Measurements from ENCODE around the gene RND1. TPM values are rescaled to one million over a fixed set of nuclear protein-coding genes. Genes with fewer than 3 reads are reported as not detected.

Gene RND1
- total and polyA plus RNA-seq, 4 donors, result 5.3 to 80.5 (median 15.3) TPM

DNA sequence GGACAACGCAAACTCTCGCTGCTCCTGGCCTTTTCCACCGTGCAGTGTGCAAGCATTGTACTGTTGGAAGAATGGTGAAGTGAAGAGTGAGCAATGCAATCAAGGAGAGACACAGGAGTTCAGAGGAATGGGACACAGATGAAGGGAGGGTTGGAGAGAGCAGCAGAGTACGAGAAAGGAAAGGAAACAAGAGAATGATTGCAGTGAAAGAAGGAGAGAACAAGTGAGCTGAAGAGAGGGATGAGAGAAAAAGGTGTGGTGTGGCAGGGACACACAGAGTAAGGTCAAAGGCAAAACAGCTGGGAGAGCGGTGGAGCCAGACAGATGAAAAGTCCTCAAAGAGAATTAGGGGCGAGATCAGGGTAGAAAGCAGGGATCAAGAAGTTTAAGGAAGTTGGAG lies 34.4 kb downstream of the RND1 start:
- no peak for ATAC-seq (ENCODE audit: insufficient read depth, low FRiP score)
- TF ChIP-seq, protein P1, sequence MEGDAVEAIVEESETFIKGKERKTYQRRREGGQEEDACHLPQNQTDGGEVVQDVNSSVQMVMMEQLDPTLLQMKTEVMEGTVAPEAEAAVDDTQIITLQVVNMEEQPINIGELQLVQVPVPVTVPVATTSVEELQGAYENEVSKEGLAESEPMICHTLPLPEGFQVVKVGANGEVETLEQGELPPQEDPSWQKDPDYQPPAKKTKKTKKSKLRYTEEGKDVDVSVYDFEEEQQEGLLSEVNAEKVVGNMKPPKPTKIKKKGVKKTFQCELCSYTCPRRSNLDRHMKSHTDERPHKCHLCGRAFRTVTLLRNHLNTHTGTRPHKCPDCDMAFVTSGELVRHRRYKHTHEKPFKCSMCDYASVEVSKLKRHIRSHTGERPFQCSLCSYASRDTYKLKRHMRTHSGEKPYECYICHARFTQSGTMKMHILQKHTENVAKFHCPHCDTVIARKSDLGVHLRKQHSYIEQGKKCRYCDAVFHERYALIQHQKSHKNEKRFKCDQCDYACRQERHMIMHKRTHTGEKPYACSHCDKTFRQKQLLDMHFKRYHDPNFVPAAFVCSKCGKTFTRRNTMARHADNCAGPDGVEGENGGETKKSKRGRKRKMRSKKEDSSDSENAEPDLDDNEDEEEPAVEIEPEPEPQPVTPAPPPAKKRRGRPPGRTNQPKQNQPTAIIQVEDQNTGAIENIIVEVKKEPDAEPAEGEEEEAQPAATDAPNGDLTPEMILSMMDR (IDR thresholded peaks at IDR 0.05; ENCODE audit: control extremely low read depth, extremely low read depth), result no peak
- no peak for DNase-seq
- Histone ChIP-seq H3K4me1 (ENCODE audit: control insufficient read depth in 5 of 5, insufficient read depth in 5 of 5, low read length in 5 of 5) (no peaks in the 10 kb centered on the region), H3K36me3 (ENCODE audit: control insufficient read depth in 4 of 4, insufficient read depth in 4 of 4, low read length in 4 of 4) (peaks cover 31 to 76% (median 40%) of the 10 kb centered on the region in 4 donors), H3K27ac (ENCODE audit: low read depth in 1 of 2, low read length in 1 of 2) (no peak overlapping the region), H3K9me3 (ENCODE audit: control insufficient read depth in 4 of 4, insufficient read depth in 3 of 4, low read length in 3 of 4) (no peaks in the 10 kb centered on the region), H3K4me3 (no peak overlapping the region), H3K9ac (ENCODE audit: insufficient read depth in 1 of 2, low read length in 2 of 2) (no peak overlapping the region), H3K27me3 (ENCODE audit: control insufficient read depth in 3 of 3, insufficient read depth in 3 of 3, low read length in 2 of 3) (no peaks in the 10 kb centered on the region)
- 92 to 93% methylated on average over 6 of the region's 6 CpGs for WGBS, 2 donors

- TF ChIP-seq, protein P1 (IDR thresholded peaks at IDR 0.05; ENCODE audit: control extremely low read depth, extremely low read depth), result no peak
- no peak overlapping the region for H3K27ac ChIP-seq (ENCODE audit: low read depth in 1 of 2, low read length in 1 of 2)
- no peak for DNase-seq
- H3K9me3 ChIP-seq (ENCODE audit: control insufficient read depth in 4 of 4, insufficient read depth in 3 of 4, low read length in 3 of 4), result no peaks in the 10 kb centered on the region
- H3K9ac ChIP-seq (ENCODE audit: insufficient read depth in 1 of 2, low read length in 2 of 2), result no peak overlapping the region
- H3K36me3 ChIP-seq (ENCODE audit: control insufficient read depth in 4 of 4, insufficient read depth in 4 of 4, low read length in 4 of 4), result peaks cover 23 to 64% (median 36%) of the 10 kb centered on the region in 4 donors
- H3K27me3 ChIP-seq (ENCODE audit: control insufficient read depth in 3 of 3, insufficient read depth in 3 of 3, low read length in 2 of 3), result no peaks in the 10 kb centered on the region
- no peaks in the 10 kb centered on the region for H3K4me1 ChIP-seq (ENCODE audit: control insufficient read depth in 5 of 5, insufficient read depth in 5 of 5, low read length in 5 of 5)
- ATAC-seq (ENCODE audit: insufficient read depth, low FRiP score), result no peak
- H3K4me3 ChIP-seq, result no peak overlapping the region
- 92 to 94% methylated on average over 16 of the region's 16 CpGs for WGBS, 2 donors
Measured at GRCh38 chr12:48828841-48829575, 36.7 kb downstream of the RND1 start.

GRCh38 chr12:48828293-48828692 lies 37.4 kb downstream of the RND1 start:
- Histone ChIP-seq H3K36me3 (ENCODE audit: control insufficient read depth in 4 of 4, insufficient read depth in 4 of 4, low read length in 4 of 4) (peaks cover 20 to 62% (median 30%) of the 10 kb centered on the region in 4 donors), H3K4me1 (ENCODE audit: control insufficient read depth in 5 of 5, insufficient read depth in 5 of 5, low read length in 5 of 5) (peaks cover 0 to 6% (median 0%) of the 10 kb centered on the region in 5 donors), H3K4me3 (no peak overlapping the region), H3K27ac (ENCODE audit: low read depth in 1 of 2, low read length in 1 of 2) (no peak overlapping the region), H3K9ac (ENCODE audit: insufficient read depth in 1 of 2, low read length in 2 of 2) (no peak overlapping the region), H3K9me3 (ENCODE audit: control insufficient read depth in 4 of 4, insufficient read depth in 3 of 4, low read length in 3 of 4) (no peaks in the 10 kb centered on the region), H3K27me3 (ENCODE audit: control insufficient read depth in 3 of 3, insufficient read depth in 3 of 3, low read length in 2 of 3) (no peaks in the 10 kb centered on the region)
- ATAC-seq (ENCODE audit: insufficient read depth, low FRiP score) (no peak), DNase-seq (no peak)
- TF ChIP-seq, protein P1 (IDR thresholded peaks at IDR 0.05; ENCODE audit: control extremely low read depth, extremely low read depth), result no peak
- WGBS, 2 donors, result 54 to 55% methylated on average over 2 of the region's 2 CpGs
